Measurements from ENCODE around the gene B3GAT2.

Gene B3GAT2

DNA sequence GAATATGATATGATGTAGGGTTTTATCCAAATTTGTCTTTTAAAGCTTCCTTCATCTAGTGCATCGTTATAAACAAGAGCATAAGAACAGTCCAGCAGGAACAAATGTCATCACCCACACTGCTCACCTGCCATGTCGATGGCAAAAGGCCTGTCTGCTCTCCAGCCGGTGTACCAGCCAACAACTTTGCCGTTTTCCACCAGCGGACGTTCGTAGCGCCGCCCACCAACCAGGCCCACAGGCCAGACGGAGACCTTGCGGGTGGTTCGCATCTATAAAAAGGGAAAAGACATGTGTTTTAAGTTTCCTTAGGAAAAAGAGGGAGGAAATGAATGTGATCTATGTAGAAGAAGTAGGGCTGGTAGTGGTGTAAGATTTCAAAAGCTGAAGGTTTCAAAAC, 62.9 kb downstream of the B3GAT2 start:
- no peak overlapping the region for H3K27ac ChIP-seq (ENCODE audit: low read length)
- H3K9me3 ChIP-seq (ENCODE audit: control insufficient read depth in 1 of 2, low read length in 2 of 2): no peaks in the 10 kb centered on the region
- no peak overlapping the region for H3K4me3 ChIP-seq (ENCODE audit: low read depth in 1 of 2, low read length in 2 of 2)
- no peaks in the 10 kb centered on the region for H3K27me3 ChIP-seq (ENCODE audit: low read depth, low read length)
- no peaks in the 10 kb centered on the region for H3K4me1 ChIP-seq (ENCODE audit: control insufficient read depth in 1 of 2, insufficient read depth in 2 of 2, low read length in 2 of 2)
- H3K36me3 ChIP-seq (ENCODE audit: control insufficient read depth in 1 of 2, insufficient read depth in 2 of 2, low read length in 2 of 2): no peaks in the 10 kb centered on the region

DNA sequence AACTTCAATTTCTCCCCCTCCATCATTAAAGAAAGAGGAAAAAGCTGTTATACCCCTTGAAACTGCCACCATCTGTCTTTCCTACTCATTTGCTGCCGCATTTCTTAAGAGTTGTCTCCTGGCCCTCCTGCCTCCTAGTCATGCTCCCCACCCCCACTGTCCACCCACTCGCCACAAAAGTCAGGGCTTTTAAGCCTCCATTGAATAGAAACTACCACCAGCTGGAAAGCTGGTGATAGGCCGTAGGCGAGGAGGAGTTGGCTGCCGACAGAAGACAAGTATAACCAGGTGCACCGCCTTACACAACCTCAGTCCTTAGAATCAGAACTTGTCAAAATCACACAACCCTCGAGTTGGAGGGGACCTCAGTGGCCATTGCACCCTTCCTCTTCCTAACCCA, 67.6 kb downstream of the B3GAT2 start:
- Histone ChIP-seq H3K4me1 (ENCODE audit: control insufficient read depth in 1 of 2, insufficient read depth in 2 of 2, low read length in 2 of 2) (no peaks in the 10 kb centered on the region), H3K4me3 (ENCODE audit: low read depth in 1 of 2, low read length in 2 of 2) (no peak overlapping the region), H3K9me3 (ENCODE audit: control insufficient read depth in 1 of 2, low read length in 2 of 2) (no peaks in the 10 kb centered on the region), H3K27me3 (ENCODE audit: low read depth, low read length) (no peaks in the 10 kb centered on the region), H3K27ac (ENCODE audit: low read length) (no peak overlapping the region), H3K36me3 (ENCODE audit: control insufficient read depth in 1 of 2, insufficient read depth in 2 of 2, low read length in 2 of 2) (no peaks in the 10 kb centered on the region)

DNA sequence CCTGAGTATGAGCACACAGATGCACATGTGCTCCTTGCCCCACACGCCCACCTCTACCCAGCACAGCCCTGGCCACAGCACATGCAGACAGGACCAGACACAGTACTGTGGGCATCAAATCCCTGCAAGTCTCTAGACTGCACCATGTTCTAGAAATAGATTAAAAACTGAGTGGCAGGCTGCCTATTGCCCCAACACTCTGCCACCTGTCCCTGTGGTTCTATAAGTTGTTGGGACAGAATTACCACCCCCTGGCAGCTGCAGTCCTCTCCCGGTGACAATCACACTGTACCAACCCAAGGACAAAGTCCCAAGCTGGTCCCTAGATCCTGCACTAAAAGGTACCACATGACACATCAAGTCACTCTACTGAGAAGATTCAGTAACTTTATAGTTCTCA, 70.2 kb downstream of the B3GAT2 start:
- Histone ChIP-seq H3K27ac (ENCODE audit: low read length) (no peak overlapping the region), H3K4me1 (ENCODE audit: control insufficient read depth in 1 of 2, insufficient read depth in 2 of 2, low read length in 2 of 2) (no peaks in the 10 kb centered on the region), H3K27me3 (ENCODE audit: low read depth, low read length) (no peaks in the 10 kb centered on the region), H3K9me3 (ENCODE audit: control insufficient read depth in 1 of 2, low read length in 2 of 2) (no peaks in the 10 kb centered on the region), H3K4me3 (ENCODE audit: low read depth in 1 of 2, low read length in 2 of 2) (no peak overlapping the region), H3K36me3 (ENCODE audit: control insufficient read depth in 1 of 2, insufficient read depth in 2 of 2, low read length in 2 of 2) (no peaks in the 10 kb centered on the region)

DNA sequence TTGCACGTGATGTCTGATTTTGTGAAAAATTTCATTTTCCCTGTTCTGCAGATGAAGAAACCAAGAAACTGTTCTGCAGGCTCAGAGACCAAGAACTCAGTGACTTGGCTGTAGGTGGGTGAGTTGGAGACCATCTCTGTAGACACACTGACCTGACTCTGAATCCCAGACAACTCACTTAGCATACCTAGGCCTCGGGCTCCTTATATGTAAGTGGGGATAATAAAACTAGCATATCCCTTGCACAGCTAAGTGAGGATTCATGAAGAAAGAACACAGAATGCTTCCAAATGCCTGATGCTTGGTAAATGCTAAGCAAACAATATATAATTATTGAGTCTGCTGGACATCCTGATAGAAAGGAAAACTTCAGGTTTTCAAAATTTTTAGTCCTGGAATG, 70.8 kb downstream of the B3GAT2 start:
- Histone ChIP-seq H3K27ac (ENCODE audit: low read length) (no peak overlapping the region), H3K36me3 (ENCODE audit: control insufficient read depth in 1 of 2, insufficient read depth in 2 of 2, low read length in 2 of 2) (no peaks in the 10 kb centered on the region), H3K27me3 (ENCODE audit: low read depth, low read length) (no peaks in the 10 kb centered on the region), H3K4me3 (ENCODE audit: low read depth in 1 of 2, low read length in 2 of 2) (no peak overlapping the region), H3K9me3 (ENCODE audit: control insufficient read depth in 1 of 2, low read length in 2 of 2) (no peaks in the 10 kb centered on the region), H3K4me1 (ENCODE audit: control insufficient read depth in 1 of 2, insufficient read depth in 2 of 2, low read length in 2 of 2) (no peaks in the 10 kb centered on the region)

DNA sequence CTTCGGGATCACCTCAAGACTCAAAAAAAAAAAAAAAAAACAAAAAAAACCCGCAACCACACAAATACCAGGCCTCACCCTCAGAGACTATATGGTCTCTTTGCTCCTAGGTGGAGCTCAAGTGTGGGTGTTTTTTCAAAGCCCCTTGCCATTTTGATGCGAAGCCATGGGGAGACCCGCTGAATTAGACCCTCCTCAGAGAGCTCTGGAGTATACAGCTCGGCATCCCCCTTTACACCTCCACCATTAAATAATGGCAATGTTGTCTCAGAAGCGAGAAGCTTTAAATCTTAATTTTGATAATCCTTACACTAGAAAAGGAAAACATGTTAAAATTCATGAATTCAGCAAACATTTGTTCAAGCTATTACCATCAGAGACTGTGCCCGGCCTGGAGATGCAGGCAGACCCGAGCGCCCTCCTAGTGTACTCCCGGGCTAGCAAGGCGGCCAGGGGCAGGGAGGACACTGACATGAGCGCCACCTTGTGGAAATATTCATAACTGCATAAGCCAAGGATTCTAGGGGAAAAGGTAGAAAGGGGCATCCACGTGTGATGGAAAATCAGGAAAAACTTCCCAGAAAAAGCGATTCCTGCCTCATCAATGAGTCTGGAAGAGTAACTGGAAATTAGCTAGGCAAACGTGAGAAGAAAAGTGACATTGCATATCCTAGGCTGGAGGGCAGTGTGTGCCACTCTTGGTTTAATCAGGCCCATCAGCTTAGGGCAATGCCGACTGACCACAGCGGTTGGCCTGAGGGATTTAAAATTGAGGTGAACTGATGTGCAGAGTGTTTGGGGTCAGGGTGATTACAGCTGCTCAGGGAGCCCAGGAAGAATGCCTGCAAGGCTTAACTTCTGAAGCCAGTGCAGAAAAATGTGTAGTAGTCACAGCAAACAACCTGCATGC, 72.5 kb downstream of the B3GAT2 start:
- no peaks in the 10 kb centered on the region for H3K36me3 ChIP-seq (ENCODE audit: control insufficient read depth in 1 of 2, insufficient read depth in 2 of 2, low read length in 2 of 2)

DNA sequence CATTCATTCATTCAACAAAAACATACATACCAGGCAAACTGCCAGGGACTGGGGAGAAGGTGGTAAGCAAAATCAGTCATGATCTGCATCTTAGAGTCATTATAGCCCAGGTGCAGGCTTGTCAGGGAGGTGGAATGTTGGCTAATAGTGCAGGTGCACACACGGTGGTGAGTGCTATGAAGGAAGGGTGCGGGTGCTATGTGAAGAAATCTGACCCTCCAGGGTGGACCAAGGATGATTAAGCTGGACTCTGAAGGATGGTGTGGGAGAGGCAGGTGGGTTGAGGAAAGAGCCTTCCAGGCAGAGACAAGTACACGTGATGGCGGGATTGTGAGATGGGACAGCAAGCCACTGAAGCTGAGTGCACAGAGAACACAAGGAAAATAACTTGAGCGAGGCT, 77.4 kb downstream of the B3GAT2 start:
- Histone ChIP-seq H3K4me3 (ENCODE audit: low read depth in 1 of 2, low read length in 2 of 2) (no peak overlapping the region), H3K9me3 (ENCODE audit: control insufficient read depth in 1 of 2, low read length in 2 of 2) (peaks cover 0 to 4% of the 10 kb centered on the region in 2 donors), H3K36me3 (ENCODE audit: control insufficient read depth in 1 of 2, insufficient read depth in 2 of 2, low read length in 2 of 2) (no peaks in the 10 kb centered on the region), H3K4me1 (ENCODE audit: control insufficient read depth in 1 of 2, insufficient read depth in 2 of 2, low read length in 2 of 2) (no peaks in the 10 kb centered on the region), H3K27ac (ENCODE audit: low read length) (no peak overlapping the region), H3K27me3 (ENCODE audit: low read depth, low read length) (no peaks in the 10 kb centered on the region)

More for the DNA sequence above, 72.5 kb downstream of the B3GAT2 start:
- no peak overlapping the region for H3K4me3 ChIP-seq (ENCODE audit: low read depth in 1 of 2, low read length in 2 of 2)
- H3K27ac ChIP-seq (ENCODE audit: low read length): no peak overlapping the region
- H3K9me3 ChIP-seq (ENCODE audit: control insufficient read depth in 1 of 2, low read length in 2 of 2): no peaks in the 10 kb centered on the region
- no peaks in the 10 kb centered on the region for H3K27me3 ChIP-seq (ENCODE audit: low read depth, low read length)
- H3K4me1 ChIP-seq (ENCODE audit: control insufficient read depth in 1 of 2, insufficient read depth in 2 of 2, low read length in 2 of 2): no peaks in the 10 kb centered on the region

DNA sequence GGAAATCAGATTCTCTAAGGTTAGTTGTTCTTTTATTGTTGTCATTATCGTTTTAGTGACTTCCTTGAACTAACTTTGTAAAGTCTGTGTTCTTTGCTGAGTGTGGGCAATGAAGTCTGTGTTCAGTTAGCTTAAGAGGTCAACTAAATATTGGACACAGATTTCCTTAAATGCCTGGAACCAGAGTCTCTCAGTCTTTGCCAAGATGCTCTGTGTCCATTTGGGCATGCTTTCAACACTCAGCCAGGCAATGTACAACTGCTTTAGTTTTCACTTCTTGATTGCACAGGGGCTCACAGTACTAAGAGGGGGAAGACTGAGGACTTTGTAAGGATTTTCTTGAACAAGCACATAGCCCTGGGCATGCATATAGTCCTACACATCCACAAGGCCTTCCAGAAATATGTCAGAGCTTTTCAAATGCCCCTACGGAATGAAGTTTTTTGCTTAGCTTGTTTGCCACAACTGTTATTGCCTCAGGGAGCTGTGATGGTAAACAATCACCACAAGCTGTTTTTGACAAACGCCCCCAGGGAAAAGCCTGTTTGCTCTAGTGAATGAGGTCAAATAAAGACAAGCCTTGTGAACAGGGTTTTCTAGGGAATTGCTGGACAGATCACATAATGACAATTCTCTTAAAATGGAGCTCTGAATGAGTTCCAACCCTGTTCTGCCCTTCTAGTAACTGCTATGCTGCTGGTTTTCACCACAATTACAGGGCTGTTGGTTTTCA, 82.5 kb downstream of the B3GAT2 start:
- H3K36me3 ChIP-seq (ENCODE audit: control insufficient read depth in 1 of 2, insufficient read depth in 2 of 2, low read length in 2 of 2): no peaks in the 10 kb centered on the region
- no peak overlapping the region for H3K4me3 ChIP-seq (ENCODE audit: low read depth in 1 of 2, low read length in 2 of 2)

DNA sequence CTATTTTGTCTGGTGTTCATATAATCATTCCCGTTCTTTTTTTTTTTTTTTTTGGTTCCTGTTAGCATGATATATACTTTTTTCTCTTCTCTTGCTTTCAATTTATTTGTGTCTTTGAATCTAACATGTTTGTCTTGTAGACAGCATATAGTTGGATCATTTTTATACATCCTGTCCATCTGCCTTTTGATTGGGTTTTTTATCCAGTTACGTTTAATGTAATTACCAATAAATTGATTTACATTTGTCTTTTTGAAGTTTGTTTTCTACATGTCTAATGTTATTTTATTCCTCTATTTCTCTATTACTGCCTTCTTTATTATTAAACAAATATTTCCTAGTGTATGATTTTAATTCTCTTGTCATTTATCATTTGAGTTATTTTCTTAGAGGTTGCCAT, 84.4 kb downstream of the B3GAT2 start:
- no peaks in the 10 kb centered on the region for H3K4me1 ChIP-seq (ENCODE audit: control insufficient read depth in 1 of 2, insufficient read depth in 2 of 2, low read length in 2 of 2)
- H3K4me3 ChIP-seq (ENCODE audit: low read depth in 1 of 2, low read length in 2 of 2): no peak overlapping the region
- no peaks in the 10 kb centered on the region for H3K36me3 ChIP-seq (ENCODE audit: control insufficient read depth in 1 of 2, insufficient read depth in 2 of 2, low read length in 2 of 2)
- H3K27me3 ChIP-seq (ENCODE audit: low read depth, low read length): no peaks in the 10 kb centered on the region
- no peak overlapping the region for H3K27ac ChIP-seq (ENCODE audit: low read length)
- H3K9me3 ChIP-seq (ENCODE audit: control insufficient read depth in 1 of 2, low read length in 2 of 2): peaks cover 0 to 10% of the 10 kb centered on the region in 2 donors

More for the DNA sequence above, 82.5 kb downstream of the B3GAT2 start:
- Histone ChIP-seq H3K27me3 (ENCODE audit: low read depth, low read length) (no peaks in the 10 kb centered on the region), H3K9me3 (ENCODE audit: control insufficient read depth in 1 of 2, low read length in 2 of 2) (peaks cover 0 to 13% of the 10 kb centered on the region in 2 donors), H3K4me1 (ENCODE audit: control insufficient read depth in 1 of 2, insufficient read depth in 2 of 2, low read length in 2 of 2) (no peaks in the 10 kb centered on the region), H3K27ac (ENCODE audit: low read length) (no peak overlapping the region)

DNA sequence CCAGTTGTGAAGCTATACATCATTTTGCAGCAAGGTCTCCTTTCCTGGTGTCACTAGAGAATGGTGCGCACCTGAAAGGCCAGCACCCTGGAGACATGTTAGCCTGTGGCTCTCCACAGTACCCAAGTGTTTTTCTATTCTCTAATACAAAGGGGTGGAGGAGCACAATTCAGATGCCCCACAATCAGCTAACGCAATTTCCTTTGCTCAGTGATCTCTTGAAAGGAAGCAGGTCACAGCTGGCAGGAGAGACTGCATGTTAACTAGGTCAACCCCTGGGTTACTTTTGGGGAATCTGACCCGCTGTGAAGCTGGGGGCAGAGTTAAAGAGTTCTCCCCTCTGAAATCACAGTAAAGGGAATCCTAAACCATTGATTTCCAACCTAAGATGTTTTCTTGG, 92.5 kb downstream of the B3GAT2 start:
- no peak overlapping the region for H3K27ac ChIP-seq (ENCODE audit: low read length)
- H3K9me3 ChIP-seq (ENCODE audit: control insufficient read depth in 1 of 2, low read length in 2 of 2): no peaks in the 10 kb centered on the region
- H3K4me1 ChIP-seq (ENCODE audit: control insufficient read depth in 1 of 2, insufficient read depth in 2 of 2, low read length in 2 of 2): no peaks in the 10 kb centered on the region
- peaks cover 5 to 13% of the 10 kb centered on the region in 2 donors for H3K36me3 ChIP-seq (ENCODE audit: control insufficient read depth in 1 of 2, insufficient read depth in 2 of 2, low read length in 2 of 2)
- H3K27me3 ChIP-seq (ENCODE audit: low read depth, low read length): no peaks in the 10 kb centered on the region
- no peak overlapping the region for H3K4me3 ChIP-seq (ENCODE audit: low read depth in 1 of 2, low read length in 2 of 2)

DNA sequence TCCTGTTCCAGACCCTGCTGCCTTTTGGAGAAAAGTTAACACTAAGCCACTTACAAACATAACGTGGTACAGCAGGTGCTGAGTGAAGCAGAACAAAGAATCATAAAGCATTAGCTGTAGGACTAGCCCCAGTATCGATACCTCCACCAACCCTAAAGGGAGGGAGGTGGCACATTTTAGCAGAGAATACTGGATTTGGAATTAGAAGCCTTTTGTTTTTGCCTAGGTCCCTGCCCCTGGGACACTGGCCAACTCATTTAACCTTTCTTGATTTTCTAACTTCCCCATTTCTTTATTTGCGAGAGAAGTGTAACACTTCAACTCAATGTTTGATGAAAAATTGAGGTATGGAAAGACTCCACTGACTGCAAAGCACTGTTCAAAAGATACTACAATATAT, 93.5 kb downstream of the B3GAT2 start:
- H3K27ac ChIP-seq (ENCODE audit: low read length): no peak overlapping the region
- peaks cover 13 to 15% of the 10 kb centered on the region in 2 donors for H3K36me3 ChIP-seq (ENCODE audit: control insufficient read depth in 1 of 2, insufficient read depth in 2 of 2, low read length in 2 of 2)
- no peaks in the 10 kb centered on the region for H3K9me3 ChIP-seq (ENCODE audit: control insufficient read depth in 1 of 2, low read length in 2 of 2)
- no peak overlapping the region for H3K4me3 ChIP-seq (ENCODE audit: low read depth in 1 of 2, low read length in 2 of 2)
- H3K4me1 ChIP-seq (ENCODE audit: control insufficient read depth in 1 of 2, insufficient read depth in 2 of 2, low read length in 2 of 2): no peaks in the 10 kb centered on the region
- H3K27me3 ChIP-seq (ENCODE audit: low read depth, low read length): no peaks in the 10 kb centered on the region

DNA sequence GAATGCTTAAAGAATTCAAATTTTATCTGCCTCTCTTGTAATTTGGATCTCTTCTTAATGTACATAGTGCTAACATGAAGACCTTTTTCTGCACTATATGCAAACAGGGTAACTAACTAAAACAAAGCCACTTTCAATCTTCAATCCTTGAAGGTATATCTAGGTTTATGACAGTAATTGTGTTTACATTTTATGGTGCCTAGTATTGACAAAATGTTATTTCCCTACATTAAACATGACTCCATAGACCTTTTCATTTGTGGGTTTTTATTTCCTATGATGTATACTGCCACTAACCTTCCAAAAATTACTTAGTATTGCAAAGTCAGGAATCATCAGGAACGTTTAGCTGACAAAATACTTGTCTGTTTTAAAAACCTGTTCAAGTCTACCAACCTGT, 95.9 kb downstream of the B3GAT2 start:
- no peak overlapping the region for H3K27ac ChIP-seq (ENCODE audit: low read length)
- peaks cover 13 to 26% of the 10 kb centered on the region in 2 donors for H3K36me3 ChIP-seq (ENCODE audit: control insufficient read depth in 1 of 2, insufficient read depth in 2 of 2, low read length in 2 of 2)
- no peaks in the 10 kb centered on the region for H3K4me1 ChIP-seq (ENCODE audit: control insufficient read depth in 1 of 2, insufficient read depth in 2 of 2, low read length in 2 of 2)
- no peak overlapping the region for H3K4me3 ChIP-seq (ENCODE audit: low read depth in 1 of 2, low read length in 2 of 2)
- H3K9me3 ChIP-seq (ENCODE audit: control insufficient read depth in 1 of 2, low read length in 2 of 2): no peaks in the 10 kb centered on the region
- H3K27me3 ChIP-seq (ENCODE audit: low read depth, low read length): no peaks in the 10 kb centered on the region

Data from muscle layer of duodenum (tissue), 2 donors.